Measurements from ENCODE around the gene UCK1. TPM values are rescaled to one million over a fixed set of nuclear protein-coding genes. Genes with fewer than 3 reads are reported as not detected.
"Not testable (repeated sequence)": the region's sequence is repeated elsewhere in the genome, so short reads cannot be mapped to it uniquely, and the experiment has no call there.

The UCK1 gene
- total RNA-seq, 1 donor from 2014 or later, result 36.8 TPM

DNA sequence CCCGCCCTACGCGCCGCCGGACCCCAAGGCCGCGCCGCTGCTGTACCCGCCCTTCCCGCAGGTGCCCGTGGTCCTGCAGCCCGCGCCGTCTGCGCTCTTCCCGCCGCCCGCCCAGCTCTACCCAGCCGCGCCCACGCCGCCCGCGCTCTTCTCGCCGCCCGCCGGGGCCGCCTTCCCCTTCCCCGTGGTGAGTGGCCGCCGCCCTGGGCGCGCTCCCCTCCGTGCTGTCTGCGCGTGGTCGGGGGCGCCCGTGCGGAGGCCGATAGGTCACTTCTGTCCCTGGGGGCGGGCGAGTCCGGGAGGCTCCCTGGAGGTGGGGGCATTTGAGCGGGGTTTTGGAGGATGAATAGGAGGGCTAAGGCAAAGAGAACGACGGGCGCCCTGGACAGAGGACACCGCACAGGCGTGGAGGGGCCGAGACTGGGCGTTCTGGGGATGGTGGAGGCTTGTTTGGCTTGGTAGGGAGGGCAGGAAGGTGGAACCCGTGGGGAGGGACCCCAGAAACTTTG is 23.8 kb upstream of the UCK1 start:
- Mint-ChIP-seq H3K4me3 (peak overlapping the region; percentile 57), H3K27ac (no peak overlapping the region), H3K36me3 (no peaks in the 10 kb centered on the region), H3K27me3 (peaks cover 48% of the 10 kb centered on the region), H3K4me1 (ENCODE audit: unreplicated experiment) (peaks cover 5% of the 10 kb centered on the region), H3K9me3 (no peaks in the 10 kb centered on the region)
- TF ChIP-seq, protein P1, sequence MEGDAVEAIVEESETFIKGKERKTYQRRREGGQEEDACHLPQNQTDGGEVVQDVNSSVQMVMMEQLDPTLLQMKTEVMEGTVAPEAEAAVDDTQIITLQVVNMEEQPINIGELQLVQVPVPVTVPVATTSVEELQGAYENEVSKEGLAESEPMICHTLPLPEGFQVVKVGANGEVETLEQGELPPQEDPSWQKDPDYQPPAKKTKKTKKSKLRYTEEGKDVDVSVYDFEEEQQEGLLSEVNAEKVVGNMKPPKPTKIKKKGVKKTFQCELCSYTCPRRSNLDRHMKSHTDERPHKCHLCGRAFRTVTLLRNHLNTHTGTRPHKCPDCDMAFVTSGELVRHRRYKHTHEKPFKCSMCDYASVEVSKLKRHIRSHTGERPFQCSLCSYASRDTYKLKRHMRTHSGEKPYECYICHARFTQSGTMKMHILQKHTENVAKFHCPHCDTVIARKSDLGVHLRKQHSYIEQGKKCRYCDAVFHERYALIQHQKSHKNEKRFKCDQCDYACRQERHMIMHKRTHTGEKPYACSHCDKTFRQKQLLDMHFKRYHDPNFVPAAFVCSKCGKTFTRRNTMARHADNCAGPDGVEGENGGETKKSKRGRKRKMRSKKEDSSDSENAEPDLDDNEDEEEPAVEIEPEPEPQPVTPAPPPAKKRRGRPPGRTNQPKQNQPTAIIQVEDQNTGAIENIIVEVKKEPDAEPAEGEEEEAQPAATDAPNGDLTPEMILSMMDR (conservative IDR thresholded peaks at IDR 0.05), result no peak
- no peak for DNase-seq (ENCODE audit: extremely low spot score, unreplicated experiment)

DNA sequence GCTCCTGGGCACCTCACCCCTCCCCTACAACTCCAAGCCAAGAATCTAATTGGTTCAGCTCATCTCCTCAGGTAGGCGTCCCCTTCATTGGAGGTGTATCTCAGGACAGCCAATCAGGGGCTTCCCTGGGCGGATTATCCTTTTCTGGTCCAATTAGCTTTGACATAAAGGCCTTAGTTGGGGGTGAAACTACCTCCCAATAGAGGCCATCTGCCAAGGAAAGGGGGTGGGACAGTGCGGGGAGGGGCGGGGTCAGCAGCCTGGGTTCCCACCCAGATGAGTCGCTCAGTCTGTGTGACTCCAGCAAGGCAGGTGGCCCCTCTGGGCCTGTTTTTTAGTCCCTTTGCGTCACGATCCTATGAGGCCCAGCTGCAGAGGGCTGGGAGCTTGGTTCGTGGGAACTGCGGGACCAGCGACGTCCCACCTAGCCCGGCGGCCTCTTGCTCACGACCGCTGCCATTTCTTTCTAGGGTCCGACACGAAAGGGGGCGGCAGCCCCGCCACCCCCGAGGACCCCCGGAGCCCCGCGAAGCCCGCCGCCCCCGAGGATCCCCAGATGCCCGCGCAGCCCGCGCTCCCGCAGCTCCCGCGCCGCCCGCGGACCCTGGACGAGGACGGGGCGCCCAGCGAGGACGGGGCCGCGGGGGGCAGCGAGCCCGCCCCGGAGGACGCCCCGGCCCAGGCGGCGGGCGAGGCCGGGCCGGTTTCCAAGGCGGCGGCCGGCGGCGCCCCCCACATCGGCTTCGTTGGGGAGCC is 23.2 kb upstream of the UCK1 start:
- no peaks in the 10 kb centered on the region for H3K36me3 Mint-ChIP-seq
- no peaks in the 10 kb centered on the region for H3K9me3 Mint-ChIP-seq
- DNase-seq (ENCODE audit: extremely low spot score, unreplicated experiment), result no peak
- no peak overlapping the region for H3K27ac Mint-ChIP-seq
- TF ChIP-seq, protein P1 (conservative IDR thresholded peaks at IDR 0.05), result no peak
- peaks cover 55% of the 10 kb centered on the region for H3K27me3 Mint-ChIP-seq
- no peak overlapping the region for H3K4me3 Mint-ChIP-seq
- H3K4me1 Mint-ChIP-seq (ENCODE audit: unreplicated experiment), result peaks cover 5% of the 10 kb centered on the region

DNA sequence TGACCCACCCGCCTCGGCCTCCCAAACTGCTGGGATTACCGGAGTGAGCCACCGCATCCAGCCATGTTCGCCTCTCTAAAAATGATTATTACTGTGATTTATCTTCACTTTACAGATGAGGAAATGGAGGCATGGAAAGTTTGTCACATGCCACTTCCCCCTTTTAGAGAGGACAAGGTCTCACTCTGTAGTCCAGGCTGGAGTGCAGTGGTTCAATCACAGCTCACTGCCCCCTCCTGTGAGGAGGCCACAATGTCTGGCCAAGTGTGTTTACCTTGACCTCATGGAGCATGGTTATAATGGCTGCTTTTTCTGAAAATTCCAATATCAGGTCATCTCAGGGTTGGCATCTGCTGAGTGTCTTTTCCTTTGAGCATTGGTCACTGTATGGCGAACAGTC is 21.0 kb upstream of the UCK1 start:
- Mint-ChIP-seq H3K4me3 (no peak overlapping the region), H3K4me1 (ENCODE audit: unreplicated experiment) (peaks cover 5% of the 10 kb centered on the region), H3K27ac (no peak overlapping the region), H3K36me3 (no peaks in the 10 kb centered on the region), H3K27me3 (peaks cover 75% of the 10 kb centered on the region), H3K9me3 (peaks cover 4% of the 10 kb centered on the region)
- DNase-seq (ENCODE audit: extremely low spot score, unreplicated experiment), result no peak
- TF ChIP-seq, protein P1 (conservative IDR thresholded peaks at IDR 0.05), result no peak

- not testable (repeated sequence) for H3K36me3 Mint-ChIP-seq; H3K4me3 Mint-ChIP-seq; DNase-seq (ENCODE audit: extremely low spot score, unreplicated experiment); H3K4me1 Mint-ChIP-seq (ENCODE audit: unreplicated experiment); H3K27ac Mint-ChIP-seq; H3K9me3 Mint-ChIP-seq
- H3K27me3 Mint-ChIP-seq, result peaks cover 67% of the 10 kb centered on the region
Measured at GRCh38 chr9:131550465-131550864, 19.4 kb upstream of the UCK1 start.

DNA sequence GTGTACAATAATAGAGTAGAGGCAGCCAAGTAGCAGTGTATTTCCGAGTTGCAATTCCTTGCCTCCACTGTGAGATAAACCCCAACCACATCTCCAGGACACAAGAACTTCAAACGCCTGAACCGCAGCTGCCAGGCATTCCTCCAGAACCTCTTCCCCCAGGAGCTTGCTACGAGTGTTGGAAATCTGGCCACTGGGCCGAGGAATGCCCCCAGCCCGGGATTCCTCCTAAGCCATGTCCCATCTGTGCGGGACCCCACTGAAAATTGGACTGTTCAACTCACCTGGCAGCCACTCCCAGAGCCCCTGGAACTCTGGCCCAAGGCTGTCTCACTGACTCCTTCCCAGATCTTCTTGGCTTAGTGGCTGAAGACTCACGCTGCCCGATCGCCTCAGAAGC is 18.1 kb upstream of the UCK1 start:
- not testable (repeated sequence) for H3K9me3 Mint-ChIP-seq; H3K36me3 Mint-ChIP-seq; DNase-seq (ENCODE audit: extremely low spot score, unreplicated experiment); H3K4me3 Mint-ChIP-seq; H3K4me1 Mint-ChIP-seq (ENCODE audit: unreplicated experiment); H3K27ac Mint-ChIP-seq
- peaks cover 68% of the 10 kb centered on the region for H3K27me3 Mint-ChIP-seq

DNA sequence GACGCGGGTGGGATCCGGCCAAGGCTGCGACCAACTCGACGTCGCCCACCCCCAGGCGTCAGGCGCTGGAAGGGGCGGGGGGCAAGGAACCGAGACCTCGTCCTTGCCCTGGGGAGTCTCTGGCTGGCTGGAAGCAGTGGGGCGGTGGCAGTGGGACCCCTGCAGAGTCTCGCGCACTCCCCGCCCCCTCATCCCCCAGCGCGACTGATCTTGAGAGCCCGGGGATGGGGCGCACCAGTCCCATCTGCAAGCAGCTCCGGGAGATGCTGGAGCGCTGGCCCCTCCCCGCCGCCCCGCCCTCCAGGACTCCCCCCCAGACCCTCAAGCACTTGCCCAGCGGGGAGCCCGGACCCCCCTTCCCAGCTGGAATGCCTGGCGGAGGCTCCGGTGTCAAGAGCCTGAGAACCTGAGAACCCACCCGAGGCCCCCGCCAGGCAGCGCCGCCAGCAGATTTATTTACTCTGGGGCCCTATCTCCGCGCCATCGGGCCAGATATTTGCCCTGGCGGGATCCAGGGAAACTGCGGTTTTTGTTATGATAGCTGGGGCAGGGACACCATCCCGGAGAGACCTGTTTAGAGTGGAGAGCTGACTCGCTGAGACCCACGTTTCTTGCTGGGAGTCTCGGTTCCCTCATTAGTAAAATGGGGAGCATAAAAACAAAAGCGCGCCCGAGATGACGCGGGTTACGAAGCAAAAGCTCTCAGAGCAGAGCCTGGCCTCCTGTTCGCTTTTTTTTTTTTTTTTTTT is 15.4 kb upstream of the UCK1 start:
- DNase-seq (ENCODE audit: extremely low spot score, unreplicated experiment), result no peak
- Mint-ChIP-seq H3K27ac (peak overlapping the region; percentile 53), H3K9me3 (peaks cover 4% of the 10 kb centered on the region), H3K4me3 (peak overlapping the region; percentile 70), H3K36me3 (no peaks in the 10 kb centered on the region), H3K27me3 (peaks cover 50% of the 10 kb centered on the region), H3K4me1 (ENCODE audit: unreplicated experiment) (no peaks in the 10 kb centered on the region)
- TF ChIP-seq, protein P1 (conservative IDR thresholded peaks at IDR 0.05), result peak; percentile 19
